Trophoblast cell (in vitro differentiated cells and primary cell): ENCODE measurements around the gene DGKB.

Experiments
- DNase-seq, 2 donors: peaks; one replicate each; pipeline ENCODE4 v3.0.0-alpha.2; 2016
- H2AFZ ChIP-seq: 2 replicates; pipeline ENCODE4 v1.6.1; 2013; ENCODE audit warnings: low read length, moderate library complexity, mild to moderate bottlenecking; ENCODE audit not compliant: insufficient read depth, poor library complexity
- H2AK5ac ChIP-seq: 2 replicates; pipeline ENCODE4 v1.6.1; 2013; ENCODE audit warnings: mild to moderate bottlenecking, low read length
- H2BK120ac ChIP-seq: 2 replicates; pipeline ENCODE4 v1.6.1; 2013; ENCODE audit warnings: low read length, mild to moderate bottlenecking, moderate library complexity; ENCODE audit not compliant: insufficient read depth, poor library complexity
- H2BK12ac ChIP-seq: 2 replicates; pipeline ENCODE4 v1.6.1; 2013; ENCODE audit warnings: mild to moderate bottlenecking, low read length, moderate library complexity
- H2BK5ac ChIP-seq: 2 replicates; pipeline ENCODE4 v1.6.1; 2013; ENCODE audit warnings: low read length, low read depth, moderate library complexity, mild to moderate bottlenecking; ENCODE audit not compliant: poor library complexity
- H3K14ac ChIP-seq: 2 replicates; pipeline ENCODE4 v1.6.1; 2013; ENCODE audit warnings: mild to moderate bottlenecking, low read length
- H3K18ac ChIP-seq: 2 replicates; pipeline ENCODE4 v1.6.1; 2013; ENCODE audit warnings: mild to moderate bottlenecking, low read length
- H3K23ac ChIP-seq: 2 replicates; pipeline ENCODE4 v1.6.1; 2013; ENCODE audit warnings: low read length
- H3K27ac ChIP-seq: 2 replicates; pipeline ENCODE4 v1.5.1; 2013; ENCODE audit warnings: low read depth, mild to moderate bottlenecking, inconsistent platforms, low read length, moderate library complexity
- H3K27me3 ChIP-seq: 2 replicates; pipeline ENCODE4 v1.6.1; 2013; ENCODE audit warnings: inconsistent platforms, mild to moderate bottlenecking, low read length, moderate library complexity; ENCODE audit not compliant: insufficient read depth
- H3K36me3 ChIP-seq, 2 experiments: 1 replicate in 1 of 2; 2 replicates in 1 of 2; pipeline ENCODE4 v1.6.1; 2013; ENCODE audit warnings: low read length in 2 of 2, mild to moderate bottlenecking in 2 of 2, moderate library complexity in 1 of 2; ENCODE audit not compliant: insufficient read depth in 2 of 2, control insufficient read depth in 1 of 2
- H3K4ac ChIP-seq: 2 replicates; pipeline ENCODE4 v1.6.1; 2013; ENCODE audit warnings: low read depth, mild to moderate bottlenecking, low read length, moderate library complexity
- H3K4me1 ChIP-seq, 2 experiments: 1 replicate in 1 of 2; 2 replicates in 1 of 2; pipeline ENCODE4 v1.6.1; 2013; ENCODE audit warnings: low read length in 2 of 2, mild to moderate bottlenecking in 2 of 2, moderate library complexity in 1 of 2; ENCODE audit not compliant: insufficient read depth in 2 of 2, control insufficient read depth in 1 of 2
- H3K4me2 ChIP-seq: 2 replicates; pipeline ENCODE4 v1.6.1; 2013; ENCODE audit warnings: inconsistent platforms, mild to moderate bottlenecking, low read length, moderate library complexity
- H3K4me3 ChIP-seq: 2 replicates; pipeline ENCODE4 v1.5.1; 2013; ENCODE audit warnings: mild to moderate bottlenecking, low read depth, low read length, inconsistent platforms
- H3K79me1 ChIP-seq: one replicate; pipeline ENCODE4 v1.6.1; 2013; ENCODE audit warnings: low read length
- H3K79me2 ChIP-seq: 2 replicates; pipeline ENCODE4 v1.6.1; 2013; ENCODE audit warnings: low read length, mild to moderate bottlenecking; ENCODE audit not compliant: control insufficient read depth, insufficient read depth, poor library complexity
- H3K9ac ChIP-seq: 2 replicates; pipeline ENCODE4 v1.6.1; 2013; ENCODE audit warnings: mild to moderate bottlenecking, low read length
- H3K9me3 ChIP-seq: 2 replicates; pipeline ENCODE4 v1.6.1; 2013; ENCODE audit warnings: low read depth, mild to moderate bottlenecking, control low read depth, inconsistent platforms, low read length; ENCODE audit not compliant: insufficient read depth
- H4K12ac ChIP-seq: 2 replicates; pipeline ENCODE4 v1.6.1; 2013; ENCODE audit warnings: low read depth, mild to moderate bottlenecking, low read length, moderate library complexity
- H4K8ac ChIP-seq: 2 replicates; pipeline ENCODE4 v1.6.1; 2013; ENCODE audit warnings: low read depth, mild to moderate bottlenecking, low read length, moderate library complexity
- H4K91ac ChIP-seq: one replicate; pipeline ENCODE4 v1.6.1; 2013; ENCODE audit warnings: low read depth, mild to moderate bottlenecking, low read length, moderate library complexity
- WGBS: extraction: QIAGEN DNeasy Blood & Tissue Kit; methylation state at CpG from one replicate; pipeline ENCODE4 v1.1.7; 2013; ENCODE audit warnings: missing lambda C conversion rate; ENCODE audit not compliant: insufficient read length, insufficient coverage; ENCODE audit errors: extremely low coverage; 5-methylcytosine and 5-hydroxymethylcytosine counted together

DGKB gene

GRCh38 chr7:14688208-14688607, 214.3 kb downstream of the DGKB start:
- WGBS, result no CpG with 5 or more reads among the region's 3 CpGs

DNA sequence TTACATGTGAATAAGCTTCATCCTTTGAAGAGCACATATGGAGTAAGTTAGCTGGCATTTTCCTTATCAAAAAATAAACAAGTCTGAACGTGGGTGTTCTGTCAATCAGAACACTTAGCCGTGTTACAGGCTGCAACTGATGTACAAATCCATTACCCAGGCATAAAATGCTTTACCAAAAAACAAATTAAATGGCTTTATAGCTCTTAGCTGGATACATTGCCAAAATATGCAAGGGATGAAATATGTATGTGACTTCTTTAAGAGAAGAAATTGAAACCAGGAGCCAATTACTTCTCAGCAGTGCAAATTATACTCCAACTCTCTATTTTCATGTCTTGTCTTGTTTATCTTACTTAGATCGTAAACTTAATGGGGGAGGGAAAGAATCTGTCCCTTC, 214.8 kb downstream of the DGKB start:
- Histone ChIP-seq H3K18ac (no peak overlapping the region), H2BK12ac (no peak overlapping the region), H2BK5ac (no peak overlapping the region), H3K14ac (no peak overlapping the region), H2AK5ac (no peak overlapping the region), H3K4me3 (no peak overlapping the region), H3K9ac (no peak overlapping the region), H3K27ac (no peak overlapping the region), H3K9me3 (no peaks in the 10 kb centered on the region), H3K36me3 (no peaks in the 10 kb centered on the region), H3K79me1 (no peaks in the 10 kb centered on the region), H2AFZ (no peak overlapping the region), H3K4ac (no peak overlapping the region), H3K4me2 (no peak overlapping the region), H4K8ac (no peak overlapping the region), H3K79me2 (no peaks in the 10 kb centered on the region), H3K4me1 (no peaks in the 10 kb centered on the region), H2BK120ac (no peak overlapping the region), H3K23ac (no peak overlapping the region), H4K91ac (no peak overlapping the region), H3K27me3 (no peaks in the 10 kb centered on the region), H4K12ac (no peak overlapping the region)
- no CpG with 5 or more reads among the region's 3 CpGs for WGBS
- DNase-seq, result no peak

More at GRCh38 chr7:14688208-14688607, 214.3 kb downstream of the DGKB start:
- no peak overlapping the region for H2BK5ac ChIP-seq
- no peak overlapping the region for H3K14ac ChIP-seq
- H3K27ac ChIP-seq, result no peak overlapping the region
- no peaks in the 10 kb centered on the region for H3K79me1 ChIP-seq
- no peaks in the 10 kb centered on the region for H3K27me3 ChIP-seq
- no peaks in the 10 kb centered on the region for H3K79me2 ChIP-seq
- no peak overlapping the region for H4K8ac ChIP-seq
- H2BK12ac ChIP-seq, result no peak overlapping the region
- H3K4me1 ChIP-seq, result no peaks in the 10 kb centered on the region
- no peak overlapping the region for H2BK120ac ChIP-seq
- no peak overlapping the region for H2AFZ ChIP-seq
- H4K91ac ChIP-seq, result no peak overlapping the region
- H4K12ac ChIP-seq, result no peak overlapping the region
- no peak overlapping the region for H3K4ac ChIP-seq
- no peak overlapping the region for H3K9ac ChIP-seq
- H3K23ac ChIP-seq, result no peak overlapping the region
- no peak overlapping the region for H3K18ac ChIP-seq
- no peaks in the 10 kb centered on the region for H3K9me3 ChIP-seq
- H2AK5ac ChIP-seq, result no peak overlapping the region
- H3K36me3 ChIP-seq, result no peaks in the 10 kb centered on the region
- H3K4me2 ChIP-seq, result no peak overlapping the region
- H3K4me3 ChIP-seq, result no peak overlapping the region
- no peak for DNase-seq

- Histone ChIP-seq H2BK12ac (no peak overlapping the region), H3K27me3 (no peaks in the 10 kb centered on the region), H3K4me3 (no peak overlapping the region), H3K79me1 (no peaks in the 10 kb centered on the region), H4K12ac (no peak overlapping the region), H2BK120ac (no peak overlapping the region), H3K9ac (no peak overlapping the region), H3K27ac (no peak overlapping the region), H4K91ac (no peak overlapping the region), H3K9me3 (no peaks in the 10 kb centered on the region), H2BK5ac (no peak overlapping the region), H3K14ac (no peak overlapping the region), H3K36me3 (no peaks in the 10 kb centered on the region), H4K8ac (no peak overlapping the region), H3K23ac (no peak overlapping the region), H3K4me2 (no peak overlapping the region), H3K4ac (no peak overlapping the region), H3K18ac (no peak overlapping the region), H2AK5ac (no peak overlapping the region), H2AFZ (no peak overlapping the region), H3K79me2 (no peaks in the 10 kb centered on the region), H3K4me1 (no peaks in the 10 kb centered on the region)
- WGBS, result no CpG with 5 or more reads among the region's 3 CpGs
- DNase-seq, result no peak
These were observed 215.3 kb downstream of the DGKB start for GRCh38 chr7:14687241-14687640.

GRCh38 chr7:14685167-14685566, 217.4 kb downstream of the DGKB start:
- H3K4me1 ChIP-seq, result no peaks in the 10 kb centered on the region
- H3K27me3 ChIP-seq, result no peaks in the 10 kb centered on the region
- no peak overlapping the region for H2AFZ ChIP-seq
- H3K27ac ChIP-seq, result no peak overlapping the region
- H3K4ac ChIP-seq, result no peak overlapping the region
- H4K12ac ChIP-seq, result no peak overlapping the region
- no peak overlapping the region for H2BK120ac ChIP-seq
- no peak overlapping the region for H3K4me3 ChIP-seq
- DNase-seq, result no peak
- no peak overlapping the region for H3K4me2 ChIP-seq
- H3K9me3 ChIP-seq, result no peaks in the 10 kb centered on the region
- H3K23ac ChIP-seq, result no peak overlapping the region
- no peaks in the 10 kb centered on the region for H3K79me1 ChIP-seq
- H3K36me3 ChIP-seq, result no peaks in the 10 kb centered on the region
- WGBS, result no CpG with 5 or more reads among the region's 7 CpGs
- H2BK5ac ChIP-seq, result no peak overlapping the region
- H3K9ac ChIP-seq, result no peak overlapping the region
- no peak overlapping the region for H3K18ac ChIP-seq
- H2BK12ac ChIP-seq, result no peak overlapping the region
- no peak overlapping the region for H3K14ac ChIP-seq
- H4K8ac ChIP-seq, result no peak overlapping the region
- H2AK5ac ChIP-seq, result no peak overlapping the region
- no peaks in the 10 kb centered on the region for H3K79me2 ChIP-seq
- no peak overlapping the region for H4K91ac ChIP-seq
